Suprapubic skin (tissue), 3 donors: ENCODE results near the gene CLCNKB.

Experiments
- POLR2AphosphoS5 ChIP-seq, 3 donors: sonication (generic); formaldehyde crosslinking; IDR thresholded peaks; one replicate each; pipeline ENCODE4 v1.6.1; 2017; ENCODE audit warnings: antibody characterized with exemption in 3 of 3
- TF ChIP-seq, protein P1 (sequence below), 2 donors: fragments of 200-600 bp in 1 of 2; fragments of 450-650 bp in 1 of 2; sonication (generic) in 1 of 2; IDR thresholded peaks; one replicate each; pipeline ENCODE4 v1.5.1; 2016 to 2019; ENCODE audit warnings: antibody characterized with exemption in 2 of 2, mild to moderate bottlenecking in 1 of 2, moderate library complexity in 1 of 2

DNA sequence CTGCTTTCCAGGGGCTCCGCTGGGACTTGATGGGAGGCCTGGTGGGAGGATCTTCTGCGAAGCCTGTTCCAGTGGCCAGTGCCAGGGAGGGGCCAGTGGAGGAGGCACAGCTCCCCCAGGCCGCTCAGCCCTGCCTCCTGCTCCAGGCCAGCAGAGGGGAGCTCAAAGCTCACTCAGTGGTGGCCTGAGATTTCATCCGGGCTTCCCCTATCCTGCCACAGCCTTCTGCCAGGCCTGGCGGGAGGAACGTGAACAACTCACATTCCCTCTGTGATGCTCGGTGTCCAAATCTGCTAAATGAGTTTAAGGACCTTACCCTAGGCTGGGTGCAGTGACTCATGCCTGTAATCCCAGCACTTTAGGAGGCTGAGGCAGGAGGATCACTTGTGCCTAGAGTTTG, 3.3 kb downstream of the CLCNKB start:
- TF ChIP-seq POLR2AphosphoS5 (IDR thresholded peaks at IDR 0.05): no peak
- TF ChIP-seq, protein P1, sequence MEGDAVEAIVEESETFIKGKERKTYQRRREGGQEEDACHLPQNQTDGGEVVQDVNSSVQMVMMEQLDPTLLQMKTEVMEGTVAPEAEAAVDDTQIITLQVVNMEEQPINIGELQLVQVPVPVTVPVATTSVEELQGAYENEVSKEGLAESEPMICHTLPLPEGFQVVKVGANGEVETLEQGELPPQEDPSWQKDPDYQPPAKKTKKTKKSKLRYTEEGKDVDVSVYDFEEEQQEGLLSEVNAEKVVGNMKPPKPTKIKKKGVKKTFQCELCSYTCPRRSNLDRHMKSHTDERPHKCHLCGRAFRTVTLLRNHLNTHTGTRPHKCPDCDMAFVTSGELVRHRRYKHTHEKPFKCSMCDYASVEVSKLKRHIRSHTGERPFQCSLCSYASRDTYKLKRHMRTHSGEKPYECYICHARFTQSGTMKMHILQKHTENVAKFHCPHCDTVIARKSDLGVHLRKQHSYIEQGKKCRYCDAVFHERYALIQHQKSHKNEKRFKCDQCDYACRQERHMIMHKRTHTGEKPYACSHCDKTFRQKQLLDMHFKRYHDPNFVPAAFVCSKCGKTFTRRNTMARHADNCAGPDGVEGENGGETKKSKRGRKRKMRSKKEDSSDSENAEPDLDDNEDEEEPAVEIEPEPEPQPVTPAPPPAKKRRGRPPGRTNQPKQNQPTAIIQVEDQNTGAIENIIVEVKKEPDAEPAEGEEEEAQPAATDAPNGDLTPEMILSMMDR (IDR thresholded peaks at IDR 0.05): no peak
